KMS-11 (cell line): ENCODE measurements around the gene MAP2K7.

Experiments used
- H2AFZ ChIP-seq: fragments of 200-600 bp; sonication (generic); 2 replicates; pipeline ENCODE4 v1.6.1; 2016; ENCODE audit warnings: antibody characterized with exemption, mixed run types, low read depth
- H3K27ac ChIP-seq: fragments of 200-600 bp; sonication (generic); 2 replicates; pipeline ENCODE4 v1.6.1; 2016; ENCODE audit warnings: mild to moderate bottlenecking, mixed run types
- H3K27me3 ChIP-seq: fragments of 200-600 bp; sonication (generic); 2 replicates; pipeline ENCODE4 v1.6.1; 2017; ENCODE audit warnings: mild to moderate bottlenecking, low read depth, mixed run types, moderate library complexity; ENCODE audit not compliant: insufficient read depth
- H3K36me3 ChIP-seq: fragments of 200-600 bp; sonication (generic); 2 replicates; pipeline ENCODE4 v1.6.1; 2017; ENCODE audit warnings: mild to moderate bottlenecking, mixed run types; ENCODE audit not compliant: insufficient read depth
- H3K4me1 ChIP-seq: fragments of 200-600 bp; sonication (generic); 2 replicates; pipeline ENCODE4 v1.6.1; 2016; ENCODE audit warnings: mild to moderate bottlenecking, low read depth, mixed run types; ENCODE audit not compliant: poor library complexity, severe bottlenecking
- H3K4me2 ChIP-seq: fragments of 200-600 bp; sonication (generic); 2 replicates; pipeline ENCODE4 v1.7.0; 2016; ENCODE audit warnings: mild to moderate bottlenecking, mixed run types
- H3K4me3 ChIP-seq: fragments of 200-600 bp; sonication (generic); IDR thresholded peaks from 2 replicates; pipeline ENCODE4 v1.6.1; 2017; ENCODE audit warnings: low read depth, low read length, mixed read lengths; ENCODE audit not compliant: insufficient read depth
- H3K79me2 ChIP-seq: fragments of 200-600 bp; sonication (generic); 2 replicates; pipeline ENCODE4 v1.6.1; 2016; ENCODE audit warnings: low read depth, mixed run types; ENCODE audit not compliant: insufficient read depth
- H3K9ac ChIP-seq: fragments of 200-600 bp; sonication (generic); 2 replicates; pipeline ENCODE4 v1.6.1; 2016; ENCODE audit warnings: mild to moderate bottlenecking, mixed run types
- H4K20me1 ChIP-seq: fragments of 200-600 bp; sonication (generic); 2 replicates; pipeline ENCODE4 v1.6.1; 2016; ENCODE audit warnings: mild to moderate bottlenecking, mixed run types; ENCODE audit not compliant: insufficient read depth
- CTCF ChIP-seq: fragments of 200-600 bp; sonication (generic); conservative IDR thresholded peaks from 2 replicates; pipeline ENCODE4 v1.6.1; 2017; ENCODE audit warnings: low read depth, mild to moderate bottlenecking, antibody characterized with exemption, low read length, moderate library complexity, mixed read lengths

MAP2K7 gene

GRCh38 chr19:7860714-7861618, 42.7 kb upstream of the MAP2K7 start:
- Histone ChIP-seq H3K4me1 (peaks cover 10% of the 10 kb centered on the region), H2AFZ (no peak overlapping the region), H3K27ac (no peak overlapping the region), H3K4me3 (no peak overlapping the region), H3K36me3 (no peaks in the 10 kb centered on the region), H3K4me2 (no peak overlapping the region), H3K79me2 (no peaks in the 10 kb centered on the region), H3K9ac (no peak overlapping the region), H4K20me1 (no peaks in the 10 kb centered on the region), H3K27me3 (no peaks in the 10 kb centered on the region)
- no peak for TF ChIP-seq CTCF

- H3K4me3 ChIP-seq = no peak overlapping the region
Measured at GRCh38 chr19:7861619-7862412, 41.9 kb upstream of the MAP2K7 start.

GRCh38 chr19:7862413-7862951, 41.2 kb upstream of the MAP2K7 start:
- H3K4me3 ChIP-seq = no peak overlapping the region
- H3K27me3 ChIP-seq = no peaks in the 10 kb centered on the region; the same call in 1 of the 2 replicates
- no peaks in the 10 kb centered on the region for H4K20me1 ChIP-seq
- no peaks in the 10 kb centered on the region for H3K36me3 ChIP-seq
- H3K79me2 ChIP-seq = no peaks in the 10 kb centered on the region
- no peak overlapping the region for H2AFZ ChIP-seq
- no peak for TF ChIP-seq CTCF
- H3K27ac ChIP-seq = no peak overlapping the region
- no peak overlapping the region for H3K9ac ChIP-seq
- H3K4me1 ChIP-seq = peaks cover 10% of the 10 kb centered on the region
- H3K4me2 ChIP-seq = no peak overlapping the region

More at GRCh38 chr19:7861619-7862412, 41.9 kb upstream of the MAP2K7 start:
- peaks cover 10% of the 10 kb centered on the region for H3K4me1 ChIP-seq
- H3K9ac ChIP-seq = no peak overlapping the region
- H3K4me2 ChIP-seq = no peak overlapping the region
- H4K20me1 ChIP-seq = no peaks in the 10 kb centered on the region
- no peaks in the 10 kb centered on the region for H3K36me3 ChIP-seq
- H3K27ac ChIP-seq = no peak overlapping the region
- no peaks in the 10 kb centered on the region for H3K79me2 ChIP-seq
- TF ChIP-seq CTCF = no peak
- H2AFZ ChIP-seq = no peak overlapping the region
- no peaks in the 10 kb centered on the region for H3K27me3 ChIP-seq

- no peak overlapping the region for H3K27ac ChIP-seq
- H4K20me1 ChIP-seq = no peaks in the 10 kb centered on the region
- H3K4me3 ChIP-seq = no peak overlapping the region
- no peak overlapping the region for H3K9ac ChIP-seq
- no peak overlapping the region for H2AFZ ChIP-seq
- TF ChIP-seq CTCF = no peak
- H3K79me2 ChIP-seq = no peaks in the 10 kb centered on the region
- H3K36me3 ChIP-seq = no peaks in the 10 kb centered on the region
- no peak overlapping the region for H3K4me2 ChIP-seq
- no peaks in the 10 kb centered on the region; the same call in 1 of the 2 replicates for H3K27me3 ChIP-seq
- peaks cover 12% of the 10 kb centered on the region for H3K4me1 ChIP-seq
Measured at GRCh38 chr19:7863157-7863970, 40.3 kb upstream of the MAP2K7 start.
